GM21447 (cell line): ENCODE data around the gene ZBP1.

ENCODE experiments used
- ATAC-seq: cut with Tn5 transposase; IDR thresholded peaks from one replicate; pipeline ENCODE4 v1.9.1; 2021; ENCODE audit not compliant: unreplicated experiment

ZBP1 gene

DNA sequence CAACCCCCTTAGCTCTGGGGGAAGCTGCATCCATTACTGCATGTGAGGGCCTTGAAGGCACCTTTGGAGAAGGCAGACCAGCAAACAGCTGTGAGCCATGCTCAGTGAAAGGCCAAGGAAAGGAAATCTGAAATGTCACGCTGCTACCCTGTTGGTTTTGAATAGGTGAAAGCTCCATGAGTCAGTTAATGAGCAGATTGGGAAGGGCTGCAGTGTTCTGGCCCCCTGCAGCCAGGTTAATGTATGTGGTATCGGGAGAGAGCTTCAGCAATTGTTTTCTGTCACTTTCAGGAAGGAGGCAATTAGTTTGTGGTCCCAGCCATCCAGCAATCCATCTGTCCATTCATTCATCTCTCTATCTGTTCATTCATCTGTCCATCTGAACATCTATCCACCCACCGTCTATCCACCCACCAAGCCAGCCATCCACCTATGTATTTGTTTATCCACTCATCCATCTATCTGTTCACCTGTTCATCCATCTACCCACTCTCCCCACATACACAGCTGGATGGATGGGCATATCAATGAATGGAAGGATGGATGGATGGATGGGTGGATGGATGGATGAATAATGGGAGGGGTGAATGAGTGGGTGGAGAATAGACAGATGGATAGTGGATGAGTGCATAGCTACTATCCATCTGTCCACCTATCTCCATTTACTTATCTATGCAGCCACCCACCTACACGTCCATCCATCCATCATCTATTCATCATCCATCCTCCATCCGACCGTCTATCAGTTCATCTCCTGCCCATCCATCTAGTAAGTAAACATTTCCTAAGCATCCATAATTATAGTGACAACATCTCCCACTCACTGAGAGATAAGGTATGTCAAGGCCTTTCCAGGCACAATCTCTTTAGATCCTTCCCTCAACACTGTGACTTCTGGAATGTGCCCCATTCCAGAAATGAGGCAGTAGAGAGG lies 43.3 kb downstream of the ZBP1 start:
- ATAC-seq: no peak

DNA sequence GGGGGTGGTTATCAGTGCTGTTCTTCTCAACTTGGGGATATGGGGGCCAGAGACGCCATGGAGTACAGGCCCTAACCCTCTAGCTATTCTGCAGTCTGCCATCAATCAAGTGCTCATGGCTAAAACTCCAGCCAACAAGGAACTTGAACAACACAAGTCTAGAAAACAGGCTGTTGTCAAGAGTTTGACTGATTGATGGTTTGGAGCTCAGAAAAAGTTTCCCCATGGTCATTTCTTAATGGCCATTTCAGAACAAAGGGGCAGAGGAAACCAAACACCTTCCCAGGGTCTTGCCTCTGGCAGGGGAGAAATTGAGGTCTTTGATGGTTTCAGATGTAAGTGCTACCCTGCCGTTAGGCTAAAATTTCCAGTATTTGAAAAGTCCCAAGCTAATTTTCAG lies 44.2 kb downstream of the ZBP1 start:
- ATAC-seq: no peak

DNA sequence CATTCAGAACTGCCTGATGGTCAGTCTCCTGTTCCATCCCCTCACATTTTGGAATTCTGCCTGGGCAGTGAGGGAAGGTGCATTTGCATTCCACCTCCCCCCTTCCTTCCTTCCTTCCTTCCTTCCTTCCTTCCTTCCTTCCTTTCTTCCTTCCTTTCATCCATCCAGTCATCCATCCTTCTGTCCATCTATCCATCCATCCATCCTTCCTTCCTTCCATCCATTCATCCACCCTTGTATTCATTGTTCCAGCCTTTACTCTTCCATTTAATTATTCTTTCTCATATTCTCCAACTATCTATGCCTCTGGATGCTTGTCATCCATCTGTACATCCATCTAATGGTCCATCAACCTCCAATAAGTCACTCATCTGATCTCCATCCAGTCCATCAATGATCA lies 45.3 kb downstream of the ZBP1 start:
- no peak for ATAC-seq

DNA sequence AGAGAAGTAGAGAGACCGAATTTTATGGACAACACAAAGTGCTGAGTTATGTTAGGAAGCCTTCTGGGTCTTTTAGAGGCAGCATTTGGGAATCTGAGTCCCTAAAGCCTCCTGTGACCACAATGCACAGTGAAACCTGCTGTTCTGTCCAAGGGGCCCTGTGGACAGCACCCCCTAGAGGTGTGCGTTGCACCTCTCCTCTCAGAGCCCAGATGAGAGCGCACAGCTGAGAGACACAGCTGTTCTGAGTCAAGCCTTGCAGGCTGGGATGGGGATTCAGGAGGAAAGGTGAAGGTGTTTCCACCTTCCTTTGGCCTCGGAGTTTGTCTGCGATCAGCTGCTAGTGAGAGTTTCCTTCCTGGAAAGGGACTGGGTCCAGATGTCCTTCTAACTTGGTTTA lies 46.3 kb downstream of the ZBP1 start:
- no peak for ATAC-seq

DNA sequence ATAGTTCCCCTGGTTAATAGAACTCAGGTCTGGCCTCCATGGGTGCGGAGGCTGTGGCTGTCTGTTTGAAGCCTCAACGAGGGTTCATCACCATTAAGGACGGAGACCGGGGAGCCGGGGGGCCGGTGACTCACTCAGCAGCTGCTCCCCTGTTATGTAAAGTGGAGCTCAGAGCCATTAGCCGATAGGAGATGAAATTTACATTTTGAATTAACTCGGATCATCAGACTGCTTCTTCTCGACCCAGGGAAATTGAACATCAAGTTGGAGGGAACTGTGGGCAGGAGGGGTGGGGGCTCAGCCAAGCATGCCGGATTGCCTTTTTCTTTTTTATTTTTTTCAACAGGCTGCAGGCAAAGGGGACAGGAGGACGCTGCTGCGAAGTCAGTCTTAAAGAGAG lies 47.0 kb downstream of the ZBP1 start:
- no peak for ATAC-seq

DNA sequence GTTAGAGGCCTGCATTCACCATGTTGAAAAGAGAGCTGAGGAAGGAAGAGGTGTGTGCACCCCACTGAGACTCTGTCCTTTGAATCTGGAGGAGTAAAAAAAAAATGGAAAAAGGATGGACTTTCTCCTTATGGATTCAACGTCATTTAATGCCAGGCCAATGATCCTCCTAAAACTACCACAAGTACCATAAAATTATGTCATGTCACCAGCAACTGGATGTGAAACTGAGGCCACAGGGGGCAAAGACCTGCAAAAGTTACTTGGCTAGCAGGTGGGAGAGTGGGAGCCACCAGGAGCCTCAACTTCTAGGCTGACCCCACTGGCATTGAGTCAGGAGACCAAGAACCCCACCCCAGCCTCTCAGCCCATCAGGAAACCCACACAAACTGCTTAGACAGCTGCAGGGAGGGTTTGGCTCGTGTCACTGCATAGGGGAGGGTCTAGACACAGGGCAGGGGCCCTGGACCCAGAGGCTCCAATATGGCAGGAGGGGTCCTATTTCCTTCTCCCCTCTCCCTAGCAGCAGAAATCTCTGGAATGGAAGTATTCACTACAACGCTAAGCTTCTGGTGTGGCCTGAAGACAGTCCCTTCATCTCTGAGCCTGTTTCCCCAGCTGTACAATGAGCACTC lies 48.3 kb downstream of the ZBP1 start:
- ATAC-seq: no peak

DNA sequence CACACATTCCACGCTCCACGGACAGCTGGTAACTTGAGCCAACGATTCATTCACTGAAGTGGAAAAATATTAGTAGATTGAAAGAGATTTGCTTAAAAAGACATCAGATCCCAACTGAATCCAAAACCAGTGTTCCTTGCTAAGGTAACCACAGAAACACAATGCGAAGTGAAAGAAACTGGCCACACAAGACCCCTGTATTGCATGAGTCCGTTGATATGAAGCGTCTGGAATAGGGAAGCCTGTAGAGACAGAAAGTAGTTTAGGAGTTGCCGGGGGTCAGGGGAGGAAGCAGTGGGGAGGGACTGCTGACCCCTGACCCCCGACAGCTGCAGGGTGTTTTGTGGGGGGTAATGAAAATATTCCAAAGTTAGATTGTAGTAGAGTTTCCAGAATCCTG lies 49.3 kb downstream of the ZBP1 start:
- ATAC-seq: no peak

DNA sequence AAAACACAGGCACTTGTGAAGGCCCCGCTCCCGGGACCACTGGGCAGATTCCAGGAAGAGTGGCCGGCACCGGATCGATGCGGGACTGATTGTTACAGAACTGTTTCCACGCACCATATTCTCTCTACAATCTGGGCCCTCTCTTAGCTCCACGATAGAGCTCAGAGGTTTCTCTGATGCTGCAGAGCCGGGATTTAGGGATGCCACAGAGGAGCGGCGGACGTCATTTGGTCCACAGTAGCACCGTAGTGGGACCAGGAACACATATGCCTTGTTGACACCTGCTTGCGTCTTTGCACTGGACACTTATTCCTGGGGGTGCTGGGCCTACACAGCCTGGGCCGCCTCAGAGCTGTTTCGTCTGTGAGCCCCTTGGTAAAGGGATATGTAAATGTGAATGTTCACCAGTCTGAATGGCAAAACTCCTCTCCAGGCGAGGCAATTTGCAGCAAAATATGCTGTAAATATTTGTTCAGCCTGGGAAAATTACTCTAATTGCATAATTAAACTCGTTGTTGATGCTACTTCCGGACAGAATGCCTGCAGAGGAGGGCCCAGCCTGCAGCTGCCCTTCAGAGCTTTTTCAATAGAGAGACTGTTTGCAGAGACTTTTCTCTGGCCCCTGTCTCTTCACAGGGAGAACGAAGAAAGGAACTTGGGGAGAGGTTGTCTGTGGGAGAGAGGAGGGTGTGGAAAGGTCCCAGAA lies 49.9 kb downstream of the ZBP1 start:
- ATAC-seq: no peak

DNA sequence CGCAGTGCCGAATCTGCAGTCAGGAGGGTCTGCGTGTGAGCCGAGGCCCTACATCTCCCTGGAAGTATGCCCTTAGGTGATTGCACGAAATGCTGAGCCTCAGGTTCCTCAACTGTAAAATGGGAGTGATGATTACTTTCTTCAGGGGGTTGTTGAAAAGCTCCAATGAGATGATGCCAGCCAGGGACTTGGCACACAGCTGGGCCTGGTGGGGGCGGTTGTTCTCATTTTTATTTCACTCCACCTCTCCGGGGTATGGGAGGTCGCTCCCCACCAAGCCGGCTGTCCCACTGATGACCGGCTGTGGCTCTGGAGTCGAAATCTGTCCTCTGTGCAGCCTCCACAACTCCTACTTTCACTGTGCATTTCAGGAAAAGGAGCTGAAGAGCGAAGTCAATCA lies 51.3 kb downstream of the ZBP1 start:
- ATAC-seq: no peak

DNA sequence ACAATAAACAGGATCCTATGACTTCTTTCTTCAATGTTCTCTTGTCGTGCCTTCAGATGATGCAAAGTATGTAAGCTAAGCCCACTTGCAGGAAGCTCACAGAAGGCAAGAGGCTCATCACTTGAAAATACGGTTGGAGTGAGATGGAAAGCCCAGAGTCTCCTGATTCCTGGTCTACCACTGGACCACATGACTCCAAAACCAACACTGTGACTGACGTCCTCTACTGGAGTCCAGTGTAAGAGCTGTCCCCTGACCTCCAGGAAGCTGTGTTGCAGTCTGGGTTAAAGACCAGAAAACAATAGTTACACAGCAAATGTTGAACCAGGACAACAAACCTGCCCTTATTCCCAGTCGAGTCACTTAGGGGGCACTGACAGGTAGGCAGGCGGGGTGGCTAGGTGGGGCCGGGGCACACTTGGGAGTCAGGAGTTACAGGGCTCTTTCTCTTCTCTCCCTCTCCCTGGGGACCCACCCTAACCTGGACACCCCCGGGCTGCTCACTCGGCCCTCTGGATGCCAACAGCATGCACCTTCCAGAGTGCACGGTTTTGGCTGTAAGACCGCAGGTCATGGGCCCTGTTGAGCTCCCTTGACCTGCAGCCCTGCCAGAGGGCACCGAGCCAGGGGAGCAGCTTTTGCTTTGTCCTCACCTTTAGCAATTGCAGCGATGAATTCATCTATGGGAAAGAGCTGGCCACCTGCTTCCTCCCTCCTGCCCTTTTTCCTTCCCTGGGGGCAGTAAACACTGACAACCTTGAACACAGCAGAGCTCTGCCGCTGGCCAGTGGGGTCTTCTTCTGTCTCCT lies 51.9 kb downstream of the ZBP1 start:
- ATAC-seq: no peak

DNA sequence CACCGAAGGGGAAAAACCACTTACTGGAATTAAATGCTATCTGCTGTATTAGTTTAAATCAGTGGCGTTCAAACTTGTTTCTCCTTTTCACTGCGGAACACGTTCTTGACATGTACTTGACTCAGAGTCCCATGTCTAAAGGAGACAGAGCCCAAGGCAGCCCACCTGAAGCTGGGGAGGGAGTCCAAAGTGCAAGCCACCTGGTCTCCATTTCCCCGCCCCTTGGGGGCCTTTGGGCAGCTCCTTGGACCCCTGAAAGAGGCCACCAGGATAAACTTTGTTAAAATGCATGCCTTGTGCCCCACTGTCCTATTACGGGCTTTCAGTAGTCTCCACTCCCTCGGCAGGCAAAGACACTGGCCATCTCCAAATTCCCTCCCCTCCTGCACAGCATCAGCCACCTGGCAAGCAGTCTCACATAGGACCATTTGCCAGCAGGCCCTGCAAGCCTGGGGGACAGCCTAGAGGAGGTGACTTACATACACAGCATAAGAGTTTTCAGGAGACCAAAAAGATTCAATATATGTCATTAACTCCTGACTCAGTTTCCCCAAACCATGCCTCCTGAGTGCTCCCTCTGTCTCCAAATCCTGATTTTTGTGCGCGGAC lies 52.7 kb downstream of the ZBP1 start:
- no peak for ATAC-seq

DNA sequence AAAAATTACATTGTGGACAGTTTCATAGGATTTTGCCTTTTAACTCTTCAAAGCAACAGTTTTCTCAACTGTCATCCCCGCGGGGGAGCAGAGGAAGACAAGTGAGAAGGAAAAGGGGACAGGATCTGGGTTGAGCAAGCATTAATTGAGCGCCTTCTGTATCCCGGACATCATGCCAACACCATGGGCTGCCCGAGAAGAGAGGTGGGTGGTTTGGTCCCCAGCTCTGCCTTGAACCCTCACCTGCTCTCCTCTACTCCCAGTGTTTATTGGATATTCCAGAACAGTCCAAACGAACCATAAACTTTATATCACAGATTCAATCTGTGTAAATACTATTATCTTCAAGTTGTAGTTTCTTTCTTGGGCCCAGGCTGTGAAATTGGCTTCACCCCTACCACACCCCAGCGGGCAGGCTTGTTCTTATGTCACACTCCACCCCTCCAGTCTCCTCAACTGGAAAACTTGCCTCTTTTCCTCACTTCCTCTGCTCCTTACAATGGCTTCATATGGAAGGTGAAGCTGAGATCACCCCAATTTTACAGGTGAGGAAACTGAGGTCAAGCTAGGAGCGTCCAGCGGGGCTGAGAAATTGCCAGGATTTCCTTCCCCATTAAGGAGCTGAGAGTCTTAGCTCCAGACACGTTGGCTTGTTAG lies 53.3 kb downstream of the ZBP1 start:
- no peak for ATAC-seq

DNA sequence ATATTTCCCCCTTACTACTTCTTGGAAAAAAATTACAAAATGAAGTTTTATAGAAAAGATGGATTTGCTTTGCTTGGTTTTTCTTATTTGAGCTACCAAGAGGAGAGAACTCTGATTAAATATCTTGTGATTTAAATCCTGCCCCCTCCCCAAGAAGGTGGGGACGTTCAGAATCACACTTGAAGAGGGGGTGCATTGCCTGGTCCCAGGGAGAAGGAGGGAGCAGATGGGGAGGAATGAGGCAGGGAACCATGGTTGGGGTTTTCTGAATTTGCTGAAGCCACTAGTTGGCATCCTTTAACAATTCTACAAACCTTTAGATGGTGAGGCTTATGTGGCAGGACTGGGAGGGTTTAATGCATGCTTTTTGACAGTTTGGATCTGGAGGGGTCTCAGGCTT lies 53.8 kb downstream of the ZBP1 start:
- no peak for ATAC-seq

DNA sequence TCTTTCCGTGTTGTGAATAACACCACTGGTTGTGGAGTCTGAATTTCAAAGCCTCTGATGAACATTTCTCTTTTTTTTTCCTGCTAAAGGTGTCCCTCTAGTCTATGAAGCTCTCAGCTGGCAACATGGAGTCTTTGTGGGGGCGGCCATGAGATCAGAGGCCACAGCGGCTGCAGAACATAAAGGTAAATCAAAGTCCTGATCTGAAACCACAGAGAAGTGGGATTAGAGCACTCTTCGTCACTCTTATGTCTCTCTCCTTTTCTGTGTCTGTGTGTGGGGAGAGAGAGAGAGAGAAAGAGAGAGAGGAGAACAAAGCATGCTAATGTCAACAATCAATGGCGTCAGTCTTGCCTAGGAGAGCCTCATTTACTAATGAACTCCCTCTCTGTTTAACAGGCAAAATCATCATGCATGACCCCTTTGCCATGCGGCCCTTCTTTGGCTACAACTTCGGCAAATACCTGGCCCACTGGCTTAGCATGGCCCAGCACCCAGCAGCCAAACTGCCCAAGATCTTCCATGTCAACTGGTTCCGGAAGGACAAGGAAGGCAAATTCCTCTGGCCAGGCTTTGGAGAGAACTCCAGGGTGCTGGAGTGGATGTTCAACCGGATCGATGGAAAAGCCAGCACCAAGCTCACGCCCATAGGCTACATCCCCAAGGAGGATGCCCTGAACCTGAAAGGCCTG lies 55.1 kb downstream of the ZBP1 start:
- no peak for ATAC-seq

DNA sequence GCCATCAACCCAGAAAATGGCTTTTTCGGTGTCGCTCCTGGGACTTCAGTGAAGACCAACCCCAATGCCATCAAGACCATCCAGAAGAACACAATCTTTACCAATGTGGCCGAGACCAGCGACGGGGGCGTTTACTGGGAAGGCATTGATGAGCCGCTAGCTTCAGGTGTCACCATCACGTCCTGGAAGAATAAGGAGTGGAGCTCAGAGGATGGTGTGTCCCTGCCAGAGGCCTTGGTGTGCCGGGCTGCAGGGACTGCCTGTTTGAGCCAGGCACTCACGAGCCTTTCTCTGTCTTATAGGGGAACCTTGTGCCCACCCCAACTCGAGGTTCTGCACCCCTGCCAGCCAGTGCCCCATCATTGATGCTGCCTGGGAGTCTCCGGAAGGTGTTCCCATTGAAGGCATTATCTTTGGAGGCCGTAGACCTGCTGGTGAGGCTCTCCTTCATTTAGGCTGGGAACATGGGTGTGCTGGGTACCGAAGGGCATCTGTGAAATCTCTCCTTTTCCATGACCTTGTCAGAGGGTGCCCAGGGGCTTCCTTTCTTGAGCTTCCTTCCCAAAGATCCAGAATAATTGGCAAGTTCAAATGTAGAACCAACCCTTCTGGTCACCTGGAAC lies 55.9 kb downstream of the ZBP1 start:
- ATAC-seq: no peak

DNA sequence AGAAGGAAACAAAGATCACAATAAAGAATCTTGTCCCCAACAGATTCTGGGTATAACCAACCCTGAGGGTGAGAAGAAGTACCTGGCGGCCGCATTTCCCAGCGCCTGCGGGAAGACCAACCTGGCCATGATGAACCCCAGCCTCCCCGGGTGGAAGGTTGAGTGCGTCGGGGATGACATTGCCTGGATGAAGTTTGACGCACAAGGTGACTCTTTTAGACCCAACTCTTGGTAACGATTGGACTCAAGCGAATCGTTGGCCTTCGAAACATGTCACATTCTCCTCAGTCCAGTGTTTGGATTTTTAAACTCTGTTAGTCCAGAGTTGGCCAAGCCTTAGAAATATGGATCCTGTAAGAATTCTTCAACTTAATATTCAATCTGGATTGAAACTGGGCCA lies 56.7 kb downstream of the ZBP1 start:
- ATAC-seq: no peak

DNA sequence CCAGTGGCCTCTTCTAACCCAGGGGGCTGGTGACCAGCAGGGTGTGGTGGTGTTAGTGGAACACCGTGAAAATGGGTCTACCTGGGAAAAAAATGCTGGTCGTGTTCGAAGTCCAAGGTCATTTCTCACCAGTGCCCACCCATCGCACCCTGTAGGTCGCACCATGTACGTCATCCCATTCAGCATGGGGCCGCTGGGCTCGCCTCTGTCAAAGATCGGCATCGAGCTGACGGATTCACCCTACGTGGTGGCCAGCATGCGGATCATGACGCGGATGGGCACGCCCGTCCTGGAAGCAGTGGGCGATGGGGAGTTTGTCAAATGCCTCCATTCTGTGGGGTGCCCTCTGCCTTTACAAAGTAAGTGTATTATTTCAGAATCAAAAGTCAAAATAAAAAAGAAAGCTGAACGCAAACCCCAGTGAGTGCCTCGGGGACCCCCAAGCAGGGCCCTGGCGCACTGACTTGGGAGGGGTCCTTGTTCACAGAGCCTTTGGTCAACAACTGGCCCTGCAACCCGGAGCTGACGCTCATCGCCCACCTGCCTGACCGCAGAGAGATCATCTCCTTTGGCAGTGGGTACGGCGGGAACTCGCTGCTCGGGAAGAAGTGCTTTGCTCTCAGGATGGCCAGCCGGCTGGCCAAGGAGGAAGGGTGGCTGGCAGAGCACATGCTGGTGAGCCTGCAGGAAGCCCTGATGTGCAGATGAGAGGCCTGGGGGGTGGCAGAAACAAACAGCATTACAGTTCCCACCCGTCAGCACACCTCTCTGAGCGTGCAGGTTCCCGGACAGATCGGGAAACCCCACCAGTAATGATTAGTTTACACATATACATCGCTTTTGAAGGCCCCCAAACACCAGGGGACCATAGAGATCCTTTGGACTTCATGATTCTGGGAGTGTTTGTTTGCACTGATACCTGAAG lies 57.4 kb downstream of the ZBP1 start:
- ATAC-seq: no peak
